Measurements from ENCODE around the gene HS6ST1.

Gene HS6ST1

GRCh38 chr2:128303911-128304310 lies 14.8 kb downstream of the HS6ST1 start:
- TF ChIP-seq EZH2 (IDR thresholded peaks at IDR 0.05; ENCODE audit: borderline replicate concordance, low read depth, low read length, severe bottlenecking) (no peak), CTCF (IDR thresholded peaks at IDR 0.05; ENCODE audit: borderline replicate concordance, extremely low read depth, low read length, poor library complexity, severe bottlenecking) (no peak)
- no peak overlapping the region for H3K4me2 ChIP-seq (ENCODE audit: insufficient read depth, low read length)
- H3K4me1 ChIP-seq (ENCODE audit: insufficient read depth, low read length) = peaks cover 21% of the 10 kb centered on the region
- H3K36me3 ChIP-seq (ENCODE audit: insufficient read depth, low read length) = peaks cover 98% of the 10 kb centered on the region
- ATAC-seq (ENCODE audit: insufficient read depth, low read depth) (no peak), DNase-seq (no peak)
- H2AFZ ChIP-seq (ENCODE audit: low read depth, low read length) = no peak overlapping the region
- H3K27ac ChIP-seq (ENCODE audit: low read length) = no peak overlapping the region
- H3K27me3 ChIP-seq (ENCODE audit: insufficient read depth, low read length, poor library complexity) = no peaks in the 10 kb centered on the region
- no peaks in the 10 kb centered on the region for H3K9me3 ChIP-seq (ENCODE audit: insufficient read depth, low read length, severe bottlenecking)
- H3K9ac ChIP-seq (ENCODE audit: low read depth, low read length) = no peak overlapping the region
- H3K79me2 ChIP-seq (ENCODE audit: insufficient read depth, low read length) = peaks cover 100% of the 10 kb centered on the region
- H4K20me1 ChIP-seq (ENCODE audit: insufficient read depth, low read length) = peaks cover 100% of the 10 kb centered on the region
- no peak overlapping the region for H3K4me3 ChIP-seq (ENCODE audit: low read depth in 1 of 2, low read length in 2 of 2)

GRCh38 chr2:128303095-128303791 lies 15.4 kb downstream of the HS6ST1 start:
- Histone ChIP-seq H3K27me3 (ENCODE audit: insufficient read depth, low read length, poor library complexity) (no peaks in the 10 kb centered on the region), H2AFZ (ENCODE audit: low read depth, low read length) (no peak overlapping the region), H3K4me1 (ENCODE audit: insufficient read depth, low read length) (peaks cover 21% of the 10 kb centered on the region), H4K20me1 (ENCODE audit: insufficient read depth, low read length) (peaks cover 100% of the 10 kb centered on the region), H3K9me3 (ENCODE audit: insufficient read depth, low read length, severe bottlenecking) (no peaks in the 10 kb centered on the region), H3K27ac (ENCODE audit: low read length) (no peak overlapping the region; the same call in 1 of the 2 replicates), H3K9ac (ENCODE audit: low read depth, low read length) (no peak overlapping the region), H3K4me3 (ENCODE audit: low read depth in 1 of 2, low read length in 2 of 2) (no peak overlapping the region), H3K79me2 (ENCODE audit: insufficient read depth, low read length) (peaks cover 100% of the 10 kb centered on the region), H3K36me3 (ENCODE audit: insufficient read depth, low read length) (peaks cover 98% of the 10 kb centered on the region), H3K4me2 (ENCODE audit: insufficient read depth, low read length) (no peak overlapping the region)
- TF ChIP-seq EZH2 (IDR thresholded peaks at IDR 0.05; ENCODE audit: borderline replicate concordance, low read depth, low read length, severe bottlenecking) = no peak
- TF ChIP-seq CTCF (IDR thresholded peaks at IDR 0.05; ENCODE audit: borderline replicate concordance, extremely low read depth, low read length, poor library complexity, severe bottlenecking) = no peak
- ATAC-seq (ENCODE audit: insufficient read depth, low read depth) = no peak
- DNase-seq = no peak

- Histone ChIP-seq H3K36me3 (ENCODE audit: insufficient read depth, low read length) (peaks cover 97% of the 10 kb centered on the region), H3K9ac (ENCODE audit: low read depth, low read length) (no peak overlapping the region), H3K79me2 (ENCODE audit: insufficient read depth, low read length) (peaks cover 100% of the 10 kb centered on the region), H3K27ac (ENCODE audit: low read length) (no peak overlapping the region; the same call in 1 of the 2 replicates), H3K4me1 (ENCODE audit: insufficient read depth, low read length) (peaks cover 18% of the 10 kb centered on the region), H3K4me3 (ENCODE audit: low read depth in 1 of 2, low read length in 2 of 2) (no peak overlapping the region), H4K20me1 (ENCODE audit: insufficient read depth, low read length) (peaks cover 99% of the 10 kb centered on the region), H2AFZ (ENCODE audit: low read depth, low read length) (no peak overlapping the region), H3K4me2 (ENCODE audit: insufficient read depth, low read length) (no peak overlapping the region), H3K27me3 (ENCODE audit: insufficient read depth, low read length, poor library complexity) (no peaks in the 10 kb centered on the region), H3K9me3 (ENCODE audit: insufficient read depth, low read length, severe bottlenecking) (no peaks in the 10 kb centered on the region)
- DNase-seq (no peak), ATAC-seq (ENCODE audit: insufficient read depth, low read depth) (no peak)
- no peak for TF ChIP-seq CTCF (IDR thresholded peaks at IDR 0.05; ENCODE audit: borderline replicate concordance, extremely low read depth, low read length, poor library complexity, severe bottlenecking)
- TF ChIP-seq EZH2 (IDR thresholded peaks at IDR 0.05; ENCODE audit: borderline replicate concordance, low read depth, low read length, severe bottlenecking) = no peak
These were observed 16.0 kb downstream of the HS6ST1 start for GRCh38 chr2:128302744-128303067.
